Esophagus muscularis mucosa (tissue), 3 donors: ENCODE data around the gene NFYB.
"Not testable (repeated sequence)": the region's sequence is repeated elsewhere in the genome, so short reads cannot be mapped to it uniquely, and the experiment has no call there.

Experiments used
- CTCF ChIP-seq, 3 experiments: fragments of 200-600 bp in 2 of 3; fragments of 450-650 bp in 1 of 3; sonication (generic) in 2 of 3; IDR thresholded peaks; one replicate each; pipeline ENCODE4 v1.5.1; 2017 to 2019; ENCODE audit warnings: antibody characterized with exemption in 3 of 3, mild to moderate bottlenecking in 2 of 3, moderate library complexity in 1 of 3
- POLR2A ChIP-seq: fragments of 450-650 bp; IDR thresholded peaks from one replicate; pipeline ENCODE4 v1.6.1; 2017; ENCODE audit warnings: antibody characterized with exemption, moderate library complexity, mild to moderate bottlenecking, low read depth

GRCh38 chr12:104114834-104115586, 23.0 kb downstream of the NFYB start:
- TF ChIP-seq CTCF (IDR thresholded peaks at IDR 0.05); POLR2A: not testable (repeated sequence)
